Breast epithelium (tissue), 3 donors: ENCODE results near the gene TRIM7.

ENCODE experiments used
- CTCF ChIP-seq, 3 donors: fragments of 450-650 bp; IDR thresholded peaks; one replicate each; pipeline ENCODE4 v1.5.1; 2016 to 2017; ENCODE audit warnings: antibody characterized with exemption in 3 of 3, mild to moderate bottlenecking in 3 of 3, moderate library complexity in 3 of 3
- POLR2AphosphoS5 ChIP-seq, 3 donors: sonication (generic); formaldehyde crosslinking; IDR thresholded peaks; one replicate each; pipeline ENCODE4 v1.6.1; 2017; ENCODE audit warnings: antibody characterized with exemption in 3 of 3

- no peak for TF ChIP-seq CTCF (IDR thresholded peaks at IDR 0.05)
- TF ChIP-seq POLR2AphosphoS5 (IDR thresholded peaks at IDR 0.05) = no peak
These were observed 4.2 kb downstream of the TRIM7 start for GRCh38 chr5:181200816-181201215.
